H1 (cell line): ENCODE results near the gene RASL10B. TPM values are rescaled to one million over a fixed set of nuclear protein-coding genes. Genes with fewer than 3 reads are reported as not detected.

Experiments used
- CHD7 ChIP-seq: fragments of 300-600 bp; sonication (generic); IDR thresholded peaks from 2 replicates; pipeline ENCODE4 v1.7.1; 2012; ENCODE audit warnings: low read length, moderate library complexity, mild to moderate bottlenecking, inconsistent platforms; ENCODE audit not compliant: insufficient replicate concordance
- TEAD4 ChIP-seq: IDR thresholded peaks from 2 replicates; pipeline ENCODE4 v1.6.1; 2012; ENCODE audit warnings: low read depth, low read length, inconsistent platforms, mixed read lengths
- polyA plus RNA-seq, 7 experiments: library from polyadenylated mRNA; depleted of rRNA in 3 of 7; stranded (reverse) in 5 of 7; unstranded in 2 of 7; fragments of >200 nt in 5 of 7; fragments of 200-250 nt in 2 of 7; gene quantifications; 1 replicate in 5 of 7; 2 replicates in 1 of 7; 4 replicates in 1 of 7; pipeline versions ENCODE4 v1.2.1 to v1.2.3, GENCODE V29; 2011 to 2013; ENCODE audit warnings: missing spikeins in 2 of 7, mixed read lengths in 2 of 7
- total RNA-seq: library from RNA; stranded (reverse); fragmentation: NEBNext Ultra II Directional; extraction: Animal tissue kit (Norgen Biotek cat#: 25700); gene quantifications from 2 replicates; pipeline ENCODE4 v1.2.1, GENCODE V29; 2021

The RASL10B gene
- total and polyA plus RNA-seq, 2 of the 8 experiments (the other 6 are each of a cell fraction or from before 2014, with no cell fraction given), result 17.5 to 22.8 TPM

DNA sequence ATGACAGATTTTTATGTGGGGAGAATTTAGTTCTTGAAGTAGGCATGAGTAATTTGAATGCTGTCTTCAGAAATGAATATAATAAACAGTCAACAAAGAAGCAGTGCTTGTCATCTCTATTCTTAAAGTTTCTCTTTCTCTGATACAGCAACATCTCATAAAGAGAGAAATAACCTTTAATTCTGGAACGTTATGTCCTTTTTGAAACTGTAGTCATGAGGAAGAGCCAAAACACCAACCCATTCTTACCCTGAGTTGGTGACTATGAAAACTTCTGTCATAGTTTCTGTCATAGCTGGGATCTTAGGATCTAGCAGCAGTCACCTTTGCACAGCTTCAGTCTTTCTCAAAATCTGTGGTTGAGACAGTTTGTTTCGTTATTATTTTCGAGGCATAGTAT is 15.3 kb upstream of the RASL10B start (continued):
- no peak for TF ChIP-seq CHD7
- no peak for TF ChIP-seq TEAD4
- TF ChIP-seq, all 59 proteins: peak for 0
